GM12878 (cell line): ENCODE data around the gene NKIRAS1. TPM values are rescaled to one million over a fixed set of nuclear protein-coding genes. Genes with fewer than 3 reads are reported as not detected.
"Not testable (repeated sequence)": the region's sequence is repeated elsewhere in the genome, so short reads cannot be mapped to it uniquely, and the experiment has no call there.

Source experiments
- ATAC-seq: fragments of 200-7000 bp; cut with Tn5 transposase; 3 replicates; pipeline ENCODE4 v1.9.1; 2020; ENCODE audit warnings: mild to moderate bottlenecking, moderate library complexity
- BruUV-seq: library from RNA; stranded (reverse); fragments of 400-500 nt; replicated peaks from 2 replicates; lab custom pipeline; 2021; lab: Mats Ljungman, UMichigan
- CTCF ChIA-PET: fragments of 300-600 bp; sonication (Branson Sonifier 250); formaldehyde crosslinking; extraction: SDS; loops from one replicate; lab custom pipeline; 2021; ENCODE audit warnings: inconsistent platforms; lab: Yijun Ruan, JAX
- POLR2A ChIA-PET: fragments of 350-600 bp; formaldehyde crosslinking; extraction: SDS; loops from one replicate; lab custom pipeline; 2021; ENCODE audit warnings: inconsistent platforms; lab: Charles Lee
- RAD21 ChIA-PET: fragments of 300-600 bp; sonication (Branson Sonifier 250); formaldehyde crosslinking; loops from one replicate; lab custom pipeline; 2023; ENCODE audit warnings: antibody characterized with exemption; ENCODE audit not compliant: unreplicated experiment; lab: Charles Lee
- SMC1A ChIA-PET: fragments of 300-600 bp; sonication (Branson Sonifier 250); formaldehyde crosslinking; loops from one replicate; lab custom pipeline; 2023; ENCODE audit not compliant: unreplicated experiment, uncharacterized antibody; lab: Charles Lee
- DNase-seq: peaks from one replicate; pipeline ENCODE4 v3.0.0-alpha.2; 2011; ENCODE audit warnings: low read depth, low spot score
- FAIRE-seq: peaks from 3 replicates; lab custom pipeline; 2011; peaks lifted over from hg19 to GRCh38; lab: Jason Lieb, UNC
- H2AFZ ChIP-seq: 2 replicates; pipeline ENCODE4 v1.6.0; 2011; ENCODE audit warnings: low read depth, low read length, control low read depth; ENCODE audit not compliant: control insufficient read depth
- H3K27ac ChIP-seq: 2 replicates; pipeline ENCODE4 v1.5.1; 2011; ENCODE audit warnings: control low read depth; ENCODE audit not compliant: control insufficient read depth, insufficient read depth
- H3K27me3 ChIP-seq, 2 experiments: replicated peaks in 1 of 2; 2 replicates each; pipeline versions ENCODE4 v1.6.0 to v1.6.1; 2011; ENCODE audit warnings: low read length in 1 of 2; ENCODE audit not compliant: control insufficient read depth in 2 of 2, insufficient read depth in 2 of 2
- H3K36me3 ChIP-seq, 2 experiments: 2 replicates each; pipeline ENCODE4 v1.5.1; 2011; ENCODE audit warnings: low read length in 1 of 2; ENCODE audit not compliant: control insufficient read depth in 2 of 2, insufficient read depth in 2 of 2
- H3K4me1 ChIP-seq: 2 replicates; pipeline ENCODE4 v1.6.1; 2011; ENCODE audit warnings: mild to moderate bottlenecking, low read length, moderate library complexity, mixed read lengths; ENCODE audit not compliant: control insufficient read depth, insufficient read depth
- H3K4me2 ChIP-seq: 2 replicates; pipeline ENCODE4 v1.6.0; 2011; ENCODE audit warnings: control low read depth; ENCODE audit not compliant: control insufficient read depth, insufficient read depth
- H3K4me3 ChIP-seq: fragments of 200-600 bp; sonication (generic); 2 replicates; pipeline ENCODE4 v1.5.1; 2016
- H3K79me2 ChIP-seq: 2 replicates; pipeline ENCODE4 v1.6.0; 2011; ENCODE audit warnings: low read length; ENCODE audit not compliant: control insufficient read depth, insufficient read depth
- H3K9ac ChIP-seq: 2 replicates; pipeline ENCODE4 v1.8.0; 2011; ENCODE audit warnings: low read length, control low read depth, mixed read lengths; ENCODE audit not compliant: control insufficient read depth, insufficient read depth
- H3K9me3 ChIP-seq: replicated peaks from 3 replicates; pipeline ENCODE4 v1.5.1; 2011; ENCODE audit warnings: mild to moderate bottlenecking, low read length; ENCODE audit not compliant: control insufficient read depth, insufficient read depth
- H4K20me1 ChIP-seq: 2 replicates; pipeline ENCODE4 v1.6.0; 2011; ENCODE audit not compliant: control insufficient read depth, insufficient read depth
- CHD1 ChIP-seq: IDR thresholded peaks from 2 replicates; pipeline ENCODE4 v1.6.1; 2012; ENCODE audit warnings: low read depth, low read length, improper control_type of control experiment
- CHD2 ChIP-seq: IDR thresholded peaks from 2 replicates; pipeline ENCODE4 v1.6.1; 2011; ENCODE audit warnings: low read depth, low read length, improper control_type of control experiment, borderline replicate concordance
- CREB1 ChIP-seq: IDR thresholded peaks from 2 replicates; pipeline ENCODE4 v1.6.1; 2012; ENCODE audit warnings: low read depth, mild to moderate bottlenecking, inconsistent platforms
- HCFC1 ChIP-seq: fragments of 150-350 bp; IDR thresholded peaks from 2 replicates; pipeline ENCODE4 v1.6.1; 2014; ENCODE audit warnings: low read length
- MTA3 ChIP-seq: IDR thresholded peaks from 2 replicates; pipeline ENCODE4 v1.6.1; 2012; ENCODE audit warnings: low read length, inconsistent platforms, borderline replicate concordance
- PAX5 ChIP-seq: IDR thresholded peaks from 2 replicates; pipeline ENCODE4 v1.6.1; 2011; ENCODE audit warnings: low read depth, low read length, borderline replicate concordance
- WGBS: methylation state at CpG from one replicate; pipeline ENCODE4 v1.1.6; 2016; ENCODE audit warnings: low lambda C conversion rate; ENCODE audit not compliant: insufficient replicate concordance, insufficient coverage; ENCODE audit errors: missing lambda C conversion rate; 5-methylcytosine and 5-hydroxymethylcytosine counted together
- in situ Hi-C: fragments of 300-500 bp; cut with MboI; formaldehyde crosslinking; loops from 9 replicates; pipeline ENCODE4 v1.14.3; 2018; ENCODE audit warnings: mixed read lengths
- intact Hi-C: fragments of 100-400 bp; cut with micrococcal nuclease; formaldehyde crosslinking; loops from one replicate; pipeline ENCODE4 v1.14.2; 2022; ENCODE audit not compliant: unreplicated experiment
- polyA plus RNA-seq, 11 experiments: library from polyadenylated mRNA; depleted of rRNA in 4 of 11; unstranded in 6 of 11; stranded (reverse) in 5 of 11; fragments of >200 nt; fragmentation: Nextera tagmentation in 4 of 11; fragmentation: Illumina TruSeq in 1 of 11; extraction: Ambion mirVana in 4 of 11; extraction: Trizol in 1 of 11; gene quantifications; 1 replicate in 1 of 11; 2 replicates in 10 of 11; pipeline versions ENCODE4 v1.2.1 to v1.2.3, GENCODE V29; 2011 to 2016; ENCODE audit warnings: inconsistent platforms in 2 of 11, missing spikeins in 2 of 11, low read depth in 1 of 11
- total RNA-seq, 4 experiments: library from RNA; depleted of rRNA in 3 of 4; stranded (reverse); fragments of >200 nt in 3 of 4; fragmentation: Illumina TruSeq in 1 of 4; extraction: Trizol in 1 of 4; gene quantifications; 2 replicates each; pipeline versions ENCODE4 v1.2.1 to v1.2.3, GENCODE V29; 2013 to 2021
- TF ChIP-seq, protein P1 (sequence below): fragments of 450-650 bp; IDR thresholded peaks from 2 replicates; pipeline ENCODE4 v1.6.1; 2016; ENCODE audit warnings: mild to moderate bottlenecking

Gene NKIRAS1
- total and polyA plus RNA-seq, 10 of the 15 experiments (the other 5 are each of a cell fraction or from before 2014, with no cell fraction given): 7.1 to 17.9 (median 10.9) TPM

- H3K27me3 ChIP-seq, ATAC-seq, H3K4me1 ChIP-seq, H2AFZ ChIP-seq, BruUV-seq, intact Hi-C loops, FAIRE-seq, DNase-seq, H3K9me3 ChIP-seq, in situ Hi-C loops, H4K20me1 ChIP-seq: not testable (repeated sequence)
- Histone ChIP-seq H3K4me2 (peak overlapping the region; percentile 90), H3K79me2 (peaks cover 57% of the 10 kb centered on the region), H3K4me3 (peak overlapping the region; percentile 100), H3K36me3 (peaks cover 0 to 28% of the 10 kb centered on the region in 2 experiments; a peak in 2 of 4 replicates), H3K27ac (peak overlapping the region; percentile 95), H3K9ac (peak overlapping the region; percentile 98)
- POLR2A ChIA-PET: interaction anchor here (1.1 to 2.6 kb wide), 6 partner anchors 26 to 111 kb away, joined by 3 to 11 read pairs (median 7); no protein-coding TSS in a partner anchor
- CTCF ChIA-PET: interaction anchor here (0.9 to 3.0 kb wide), 9 partner anchors 8 to 84 kb away, joined by 3 to 19 read pairs (median 5); no protein-coding TSS in a partner anchor
- SMC1A ChIA-PET: interaction anchor here (0.9 to 4.1 kb wide), 15 partner anchors 20 to 256 kb away, joined by 3 to 18 read pairs (median 6); no protein-coding TSS in a partner anchor
- RAD21 ChIA-PET: interaction anchor here (0.7 to 3.1 kb wide), 7 partner anchors 26 to 269 kb away, joined by 3 to 18 read pairs (median 3); no protein-coding TSS in a partner anchor
- WGBS: 1% methylated on average over 12 of the region's 12 CpGs
- TF ChIP-seq, protein P1, sequence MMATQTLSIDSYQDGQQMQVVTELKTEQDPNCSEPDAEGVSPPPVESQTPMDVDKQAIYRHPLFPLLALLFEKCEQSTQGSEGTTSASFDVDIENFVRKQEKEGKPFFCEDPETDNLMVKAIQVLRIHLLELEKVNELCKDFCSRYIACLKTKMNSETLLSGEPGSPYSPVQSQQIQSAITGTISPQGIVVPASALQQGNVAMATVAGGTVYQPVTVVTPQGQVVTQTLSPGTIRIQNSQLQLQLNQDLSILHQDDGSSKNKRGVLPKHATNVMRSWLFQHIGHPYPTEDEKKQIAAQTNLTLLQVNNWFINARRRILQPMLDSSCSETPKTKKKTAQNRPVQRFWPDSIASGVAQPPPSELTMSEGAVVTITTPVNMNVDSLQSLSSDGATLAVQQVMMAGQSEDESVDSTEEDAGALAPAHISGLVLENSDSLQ: peak; percentile 73
Measured at GRCh38 chr3:23918331-23918730, 1.5 kb upstream of the NKIRAS1 start.

GRCh38 chr3:23917679-23918303 lies 1.0 kb upstream of the NKIRAS1 start:
- Histone ChIP-seq H3K36me3 (peaks cover 0 to 28% of the 10 kb centered on the region in 2 experiments; a peak in 2 of 4 replicates), H3K4me2 (peak overlapping the region; percentile 90), H3K27ac (peak overlapping the region; percentile 95), H3K4me3 (peak overlapping the region; percentile 100), H3K79me2 (peaks cover 61% of the 10 kb centered on the region), H3K9ac (peak overlapping the region; percentile 98)
- H3K27me3 ChIP-seq, DNase-seq, H2AFZ ChIP-seq, ATAC-seq, H3K4me1 ChIP-seq, BruUV-seq, FAIRE-seq, in situ Hi-C loops, H3K9me3 ChIP-seq, H4K20me1 ChIP-seq: not testable (repeated sequence)
- intact Hi-C loops: loop anchor here (1.0 kb wide), 2 partner anchors 29 to 105 kb away; no protein-coding TSS in a partner anchor
- WGBS: under 1% methylated on average over 18 of the region's 21 CpGs
- ChIA-PET POLR2A (interaction anchor here (0.9 to 2.6 kb wide), 12 partner anchors 8 to 110 kb away, joined by 3 to 17 read pairs (median 4); no protein-coding TSS in a partner anchor), RAD21 (interaction anchor here (1.1 to 3.1 kb wide), 9 partner anchors 26 to 89 kb away, joined by 3 to 18 read pairs (median 4); no protein-coding TSS in a partner anchor), CTCF (interaction anchor here (1.2 to 3.0 kb wide), 8 partner anchors 9 to 86 kb away, joined by 3 to 19 read pairs (median 5); no protein-coding TSS in a partner anchor), SMC1A (interaction anchor here (0.9 to 4.1 kb wide), 20 partner anchors 12 to 255 kb away, joined by 3 to 18 read pairs (median 4); no protein-coding TSS in a partner anchor)
- TF ChIP-seq CHD1 (0 out of 2 replicates have a peak, but pooled peaks have one; percentile 45), HCFC1 (peak; percentile 29; the same call in 1 of the 2 replicates), CREB1 (0 out of 2 replicates have a peak, but pooled peaks have one; percentile 7), PAX5 (peak; percentile 46; the same call in 1 of the 2 replicates), MTA3 (0 out of 2 replicates have a peak, but pooled peaks have one; percentile 49), CHD2 (peak; percentile 76; the same call in 1 of the 2 replicates)
